Stomach (tissue), 4 donors: Measurements from ENCODE around the gene PARD6G.

Experiments used
- CTCF ChIP-seq, 7 experiments: fragments of 450-650 bp in 4 of 7; fragments of 200-600 bp in 3 of 7; sonication (generic) in 3 of 7; IDR thresholded peaks; one replicate each; pipeline ENCODE4 v1.5.1; 2016 to 2019; ENCODE audit warnings: antibody characterized with exemption in 7 of 7, control low read depth in 2 of 7, mild to moderate bottlenecking in 1 of 7
- EP300 ChIP-seq: sonication (generic); formaldehyde crosslinking; IDR thresholded peaks from one replicate; pipeline ENCODE4 v1.6.1; 2017; ENCODE audit warnings: antibody characterized with exemption
- POLR2A ChIP-seq, 4 donors: fragments of 450-650 bp; IDR thresholded peaks; one replicate each; pipeline ENCODE4 v1.6.1; 2016; ENCODE audit warnings: antibody characterized with exemption in 4 of 4, control low read depth in 2 of 4, mild to moderate bottlenecking in 1 of 4, moderate library complexity in 1 of 4
- POLR2AphosphoS5 ChIP-seq, 3 donors: sonication (generic); formaldehyde crosslinking; IDR thresholded peaks; one replicate each; pipeline ENCODE4 v1.6.1; 2016; ENCODE audit warnings: antibody characterized with exemption in 3 of 3

- TF ChIP-seq CTCF (IDR thresholded peaks at IDR 0.05) (no peak), EP300 (no peak), POLR2AphosphoS5 (IDR thresholded peaks at IDR 0.05) (no peak), POLR2A (IDR thresholded peaks at IDR 0.05) (no peak)
Measured at GRCh38 chr18:80253236-80253635, 5.9 kb upstream of the PARD6G start.
